Astrocyte of the spinal cord (primary cell): ENCODE data around the gene MORN1.

Source experiments
- DNase-seq: peaks from one replicate; pipeline ENCODE4 v3.0.0; 2011; ENCODE audit warnings: low read depth, low spot score
- H3K4me3 ChIP-seq: 2 replicates; pipeline ENCODE4 v1.5.1; 2011; ENCODE audit warnings: low read depth, mild to moderate bottlenecking, low read length, moderate library complexity
- in situ Hi-C: cut with HindIII; loops from 2 replicates; pipeline ENCODE4 v1.10.0; 2017; ENCODE audit warnings: low sequenced_read_pairs
- TF ChIP-seq, protein P1 (sequence below): IDR thresholded peaks from 2 replicates; pipeline ENCODE4 v1.5.1; 2012; ENCODE audit warnings: low read depth, mild to moderate bottlenecking, low read length, inconsistent platforms

Gene MORN1

DNA sequence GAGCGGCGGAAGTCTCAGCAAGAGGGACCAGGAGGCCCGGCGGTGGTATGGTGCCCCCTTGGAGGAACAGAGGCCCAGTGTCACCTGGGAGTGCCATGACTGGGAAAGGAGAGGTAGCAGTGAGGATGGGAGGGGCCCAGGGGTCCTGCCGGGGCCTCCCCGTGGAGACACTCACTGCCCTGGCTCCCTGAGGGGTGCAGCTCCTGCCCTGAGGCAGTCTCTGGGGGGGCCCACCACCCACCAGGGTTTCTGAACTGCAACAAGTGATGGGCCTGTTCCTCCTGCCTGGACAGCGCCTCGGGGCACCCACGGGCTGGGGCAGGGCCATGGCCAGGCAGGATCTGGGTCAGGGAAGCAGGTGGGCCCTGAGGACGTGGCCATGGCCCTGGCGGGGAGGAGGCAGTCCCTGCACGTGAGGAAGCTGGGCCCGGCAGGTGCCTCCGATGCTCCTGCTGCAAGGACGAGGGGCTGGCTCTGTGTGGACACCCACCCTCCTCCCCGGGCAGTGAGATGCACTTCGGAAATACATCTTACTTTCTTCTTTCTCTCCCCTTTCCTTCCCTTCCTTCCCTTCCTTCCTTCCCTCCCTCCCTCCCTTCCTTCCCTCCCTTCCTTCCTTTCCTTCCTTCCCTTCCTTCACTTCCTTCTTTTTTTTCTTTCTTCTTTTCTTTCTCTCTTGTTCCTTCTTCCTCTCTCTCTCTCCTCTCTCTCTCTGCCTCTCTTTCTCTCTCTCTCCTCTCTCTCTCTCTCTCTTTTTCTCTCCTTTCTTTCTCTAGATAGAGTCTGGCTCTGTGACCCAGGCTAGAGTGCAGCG, 66.6 kb downstream of the MORN1 start:
- TF ChIP-seq, protein P1, sequence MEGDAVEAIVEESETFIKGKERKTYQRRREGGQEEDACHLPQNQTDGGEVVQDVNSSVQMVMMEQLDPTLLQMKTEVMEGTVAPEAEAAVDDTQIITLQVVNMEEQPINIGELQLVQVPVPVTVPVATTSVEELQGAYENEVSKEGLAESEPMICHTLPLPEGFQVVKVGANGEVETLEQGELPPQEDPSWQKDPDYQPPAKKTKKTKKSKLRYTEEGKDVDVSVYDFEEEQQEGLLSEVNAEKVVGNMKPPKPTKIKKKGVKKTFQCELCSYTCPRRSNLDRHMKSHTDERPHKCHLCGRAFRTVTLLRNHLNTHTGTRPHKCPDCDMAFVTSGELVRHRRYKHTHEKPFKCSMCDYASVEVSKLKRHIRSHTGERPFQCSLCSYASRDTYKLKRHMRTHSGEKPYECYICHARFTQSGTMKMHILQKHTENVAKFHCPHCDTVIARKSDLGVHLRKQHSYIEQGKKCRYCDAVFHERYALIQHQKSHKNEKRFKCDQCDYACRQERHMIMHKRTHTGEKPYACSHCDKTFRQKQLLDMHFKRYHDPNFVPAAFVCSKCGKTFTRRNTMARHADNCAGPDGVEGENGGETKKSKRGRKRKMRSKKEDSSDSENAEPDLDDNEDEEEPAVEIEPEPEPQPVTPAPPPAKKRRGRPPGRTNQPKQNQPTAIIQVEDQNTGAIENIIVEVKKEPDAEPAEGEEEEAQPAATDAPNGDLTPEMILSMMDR = no peak
- H3K4me3 ChIP-seq = no peak overlapping the region
- in situ Hi-C loops = no loop called here
- DNase-seq = no peak

DNA sequence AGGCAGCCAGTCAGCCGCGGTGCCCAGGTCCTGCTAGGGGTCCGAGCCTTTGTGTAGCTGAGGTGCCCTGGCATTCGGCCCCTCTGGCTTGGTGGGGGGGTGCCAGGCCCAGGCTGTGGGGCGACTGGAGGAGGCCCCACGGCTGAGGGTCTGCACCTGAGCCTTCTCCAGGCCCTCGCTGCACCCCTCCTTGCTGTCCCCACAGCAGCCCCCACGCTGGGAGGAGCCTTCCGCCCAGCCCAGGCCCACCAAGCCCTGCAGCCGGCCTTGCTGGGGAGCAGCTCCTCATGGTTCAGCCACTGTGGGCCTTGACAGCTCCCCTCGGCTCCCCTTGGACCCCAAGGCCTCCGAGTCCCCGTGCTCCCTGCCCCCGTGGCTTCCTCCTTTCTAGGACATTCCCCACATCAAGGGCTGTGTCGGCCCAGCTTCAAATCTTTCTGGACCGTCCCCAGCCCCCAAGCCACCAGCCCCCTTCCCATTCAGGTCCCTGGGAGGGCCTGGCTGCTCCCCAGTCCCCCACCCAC, 67.8 kb downstream of the MORN1 start:
- DNase-seq = no peak
- TF ChIP-seq, protein P1 = no peak
- in situ Hi-C loops = no loop called here
- H3K4me3 ChIP-seq = no peak overlapping the region

DNA sequence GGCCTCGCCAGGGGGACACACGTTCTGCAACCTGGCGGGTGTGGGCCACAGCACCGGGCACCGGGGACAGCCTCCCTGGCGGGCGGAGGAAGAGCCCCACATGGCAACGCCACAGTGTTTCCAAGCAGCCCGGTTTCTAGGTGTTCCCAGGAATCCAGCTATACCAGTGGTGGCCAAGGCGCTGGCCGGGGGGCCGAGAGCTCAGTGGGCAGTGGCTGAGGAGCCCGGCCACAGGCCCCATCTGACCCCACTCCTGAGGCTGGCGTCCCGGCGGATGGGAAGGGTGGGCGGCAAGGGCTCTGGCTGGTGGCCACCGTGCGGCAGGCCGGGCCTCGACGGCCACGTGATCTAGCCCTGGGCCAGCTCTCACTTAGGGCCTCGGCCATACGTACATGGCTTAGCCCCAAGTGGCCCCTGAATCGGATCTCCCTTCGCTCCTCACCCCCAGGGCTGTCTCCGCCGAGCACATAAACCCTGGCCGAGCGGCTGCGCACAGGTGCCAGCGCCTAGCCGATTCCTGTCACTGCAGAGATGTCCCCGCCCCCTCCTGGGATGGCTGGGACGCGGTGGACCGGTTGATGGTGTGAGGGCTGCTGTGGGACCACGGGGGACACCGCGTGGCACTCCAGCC, 68.7 kb downstream of the MORN1 start:
- TF ChIP-seq, protein P1 = no peak
- in situ Hi-C loops = no loop called here
- H3K4me3 ChIP-seq = no peak overlapping the region
- no peak for DNase-seq

DNA sequence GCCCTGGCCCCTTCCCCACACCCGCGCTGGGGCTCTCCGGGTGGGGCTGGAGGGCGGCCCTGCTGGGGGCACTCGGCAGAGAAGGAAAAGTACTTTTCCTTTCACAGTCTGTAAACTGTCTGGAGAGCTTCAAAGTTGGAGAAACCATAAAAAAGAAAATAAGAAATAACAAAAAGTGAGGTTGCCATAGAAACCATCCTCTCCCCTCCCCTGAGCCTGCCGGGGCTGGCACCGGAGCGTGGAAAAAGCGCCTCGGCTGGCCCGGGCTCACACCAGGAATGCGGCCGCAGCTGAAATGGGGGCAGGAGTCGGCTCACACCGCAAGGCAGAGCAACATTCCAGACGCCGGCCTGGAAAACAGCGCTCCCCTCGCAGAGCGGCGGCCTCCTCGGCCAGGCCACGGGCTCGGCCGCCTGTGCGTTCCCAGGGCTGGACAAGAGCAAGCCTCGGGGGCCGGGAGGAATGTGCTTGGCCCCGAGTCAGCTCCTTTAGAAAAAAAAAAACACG, 69.2 kb downstream of the MORN1 start:
- TF ChIP-seq, protein P1 = peak; percentile 13
- peak; percentile 95 for DNase-seq
- H3K4me3 ChIP-seq = no peak overlapping the region
- in situ Hi-C loops = no loop called here

DNA sequence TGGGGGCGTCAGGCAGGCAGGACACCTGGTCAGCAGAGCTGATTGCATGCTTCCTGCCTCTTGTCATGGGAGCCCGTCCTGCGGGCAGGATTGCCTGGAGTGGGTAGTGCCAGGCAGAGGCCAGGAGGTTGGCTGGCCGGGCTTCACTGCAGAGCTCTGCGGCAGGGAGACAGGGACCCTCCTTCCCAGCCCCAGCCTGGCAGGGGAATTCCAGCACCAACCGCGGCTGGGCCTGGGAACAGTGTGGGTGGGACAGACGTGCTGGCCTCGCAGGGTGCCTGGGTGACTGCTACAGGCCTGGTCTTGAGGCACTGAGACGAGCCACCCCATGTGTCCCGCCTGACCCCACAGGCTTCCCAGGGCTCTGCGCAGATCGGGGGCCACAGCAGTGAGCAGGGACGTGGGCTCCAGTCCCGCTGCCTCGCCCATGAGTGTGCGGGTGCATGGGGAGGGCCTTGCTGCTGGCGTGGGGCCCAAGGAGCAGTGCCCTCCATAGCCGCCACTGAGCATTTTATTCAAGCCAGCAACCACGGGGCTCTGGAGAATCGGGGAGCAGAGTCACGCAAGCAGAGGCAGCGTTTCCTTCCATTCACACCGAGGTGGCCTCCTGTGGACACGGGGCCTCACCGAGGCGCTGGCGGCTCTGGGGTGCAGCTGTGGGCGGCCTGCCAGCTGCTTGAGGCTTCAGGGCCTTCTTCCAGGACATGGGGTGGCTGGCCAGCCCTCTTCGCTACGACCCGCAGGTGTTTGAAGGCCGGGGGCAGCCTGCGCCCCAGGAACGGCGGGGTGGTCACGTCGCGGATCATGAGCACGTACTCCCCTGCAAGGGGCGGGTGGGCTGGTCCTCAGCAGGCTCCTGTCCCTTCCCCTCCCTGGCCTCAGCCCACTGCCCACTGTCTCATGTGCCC, 70.3 kb downstream of the MORN1 start:
- no peak for DNase-seq
- H3K4me3 ChIP-seq = no peak overlapping the region
- TF ChIP-seq, protein P1 = no peak
- in situ Hi-C loops = no loop called here

DNA sequence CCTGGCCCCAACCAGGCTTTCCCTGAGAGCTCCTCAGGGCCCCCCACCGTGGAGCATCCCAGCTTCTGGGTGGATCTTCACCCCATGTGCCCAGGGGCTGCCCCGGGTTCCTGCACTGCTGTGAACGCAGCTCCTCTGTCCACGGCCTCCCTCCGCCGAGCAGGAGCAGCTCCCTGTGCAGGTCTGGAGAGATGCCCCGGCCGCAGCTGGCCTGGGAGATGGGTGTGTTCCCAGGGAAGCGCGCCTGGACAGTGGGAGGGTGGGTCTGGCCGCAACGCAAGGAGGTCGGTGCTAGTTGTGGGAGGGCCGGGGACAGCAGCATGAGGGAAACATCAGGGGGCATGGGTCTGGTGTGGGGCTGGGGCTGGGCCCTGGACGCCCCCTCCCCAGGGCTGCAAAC, 71.3 kb downstream of the MORN1 start:
- H3K4me3 ChIP-seq = no peak overlapping the region
- DNase-seq = no peak
- TF ChIP-seq, protein P1 = no peak
- in situ Hi-C loops = no loop called here
